Mucosa of stomach (tissue), 1 donor: ENCODE results near the gene POLD3.

Experiments
- H3K27me3 ChIP-seq: one replicate; pipeline ENCODE4 v1.7.0; 2013; ENCODE audit warnings: mild to moderate bottlenecking, low read length; ENCODE audit not compliant: control insufficient read depth, insufficient read depth
- H3K36me3 ChIP-seq: one replicate; pipeline ENCODE4 v1.7.0; 2013; ENCODE audit warnings: low read length; ENCODE audit not compliant: control insufficient read depth, insufficient read depth
- H3K4me1 ChIP-seq: one replicate; pipeline ENCODE4 v1.7.0; 2013; ENCODE audit warnings: mild to moderate bottlenecking, low read length; ENCODE audit not compliant: control insufficient read depth, insufficient read depth
- H3K4me3 ChIP-seq: one replicate; pipeline ENCODE4 v1.7.0; 2013; ENCODE audit warnings: low read length
- H3K9ac ChIP-seq: one replicate; pipeline ENCODE4 v1.7.0; 2013; ENCODE audit warnings: mild to moderate bottlenecking, low read length, moderate library complexity
- H3K9me3 ChIP-seq: one replicate; pipeline ENCODE4 v1.7.0; 2013; ENCODE audit warnings: mild to moderate bottlenecking, low read length, moderate library complexity; ENCODE audit not compliant: control insufficient read depth
- donor health status: Pancreatic carcinoma.

Gene POLD3

GRCh38 chr11:74685905-74686304, 93.5 kb downstream of the POLD3 start:
- Histone ChIP-seq H3K9me3 (no peaks in the 10 kb centered on the region), H3K9ac (no peak overlapping the region), H3K36me3 (no peaks in the 10 kb centered on the region), H3K4me3 (no peak overlapping the region), H3K27me3 (peaks cover 15% of the 10 kb centered on the region), H3K4me1 (peaks cover 5% of the 10 kb centered on the region)

- peaks cover 5% of the 10 kb centered on the region for H3K4me1 ChIP-seq
- H3K27me3 ChIP-seq = peaks cover 15% of the 10 kb centered on the region
- H3K9me3 ChIP-seq = no peaks in the 10 kb centered on the region
- no peak overlapping the region for H3K9ac ChIP-seq
- H3K4me3 ChIP-seq = no peak overlapping the region
- H3K36me3 ChIP-seq = no peaks in the 10 kb centered on the region
Observed at GRCh38 chr11:74686792-74687191, 94.4 kb downstream of the POLD3 start.

GRCh38 chr11:74687237-74688023, 95.0 kb downstream of the POLD3 start:
- Histone ChIP-seq H3K9ac (no peak overlapping the region), H3K27me3 (peaks cover 15% of the 10 kb centered on the region), H3K4me1 (peaks cover 5% of the 10 kb centered on the region), H3K36me3 (no peaks in the 10 kb centered on the region), H3K4me3 (no peak overlapping the region), H3K9me3 (no peaks in the 10 kb centered on the region)

GRCh38 chr11:74689666-74690065, 97.3 kb downstream of the POLD3 start:
- Histone ChIP-seq H3K27me3 (no peaks in the 10 kb centered on the region), H3K4me1 (no peaks in the 10 kb centered on the region), H3K9me3 (no peaks in the 10 kb centered on the region), H3K36me3 (no peaks in the 10 kb centered on the region), H3K4me3 (no peak overlapping the region), H3K9ac (no peak overlapping the region)

- Histone ChIP-seq H3K4me1 (peaks cover 4% of the 10 kb centered on the region), H3K27me3 (no peaks in the 10 kb centered on the region), H3K36me3 (no peaks in the 10 kb centered on the region), H3K4me3 (no peak overlapping the region), H3K9me3 (no peaks in the 10 kb centered on the region), H3K9ac (no peak overlapping the region)
Observed at GRCh38 chr11:74691755-74692154, 99.4 kb downstream of the POLD3 start.
